Fibroblast of gingiva (primary cell): ENCODE data around the gene STPG3.

Experiments
- DNase-seq: peaks from one replicate; pipeline ENCODE4 v3.0.0-alpha.2; 2011; ENCODE audit warnings: low read depth

Gene STPG3

DNA sequence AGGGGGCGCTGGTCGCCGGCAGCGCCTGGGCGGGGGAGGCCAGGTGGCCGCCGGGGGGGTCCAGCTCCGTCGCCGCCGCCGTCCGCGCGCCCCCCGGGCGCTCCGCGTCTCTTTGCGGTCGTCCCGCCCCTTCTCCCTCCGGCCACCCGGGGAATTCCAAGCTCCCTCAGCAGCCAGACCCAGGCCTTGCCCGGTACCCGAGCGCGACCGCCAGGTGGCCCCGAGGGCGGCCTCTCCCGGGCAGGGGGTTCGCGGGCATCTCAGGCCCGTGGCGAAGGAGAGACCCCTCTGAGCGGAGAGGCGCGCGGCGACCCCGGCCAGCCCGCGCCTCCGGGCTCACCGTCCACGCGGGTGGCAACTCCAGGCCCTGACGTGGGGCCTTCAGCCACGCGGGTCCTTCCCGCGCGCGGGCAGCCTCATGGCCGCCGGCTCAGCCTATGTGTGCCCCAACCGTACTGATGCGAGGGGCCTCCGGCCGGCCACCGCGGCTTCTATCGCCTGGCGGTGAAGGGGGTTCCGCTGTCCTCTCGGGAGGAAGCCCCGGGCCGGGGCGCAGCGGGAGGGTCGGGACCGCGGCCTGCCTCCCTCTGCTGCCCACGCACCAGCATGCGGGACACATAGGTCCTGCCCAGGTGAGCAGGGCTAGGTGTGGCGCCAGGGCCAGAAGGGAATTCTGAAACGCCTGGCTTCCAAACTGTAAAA lies 51.5 kb downstream of the STPG3 start:
- no peak for DNase-seq
